Measurements from ENCODE around the gene ITSN2. TPM values are rescaled to one million over a fixed set of nuclear protein-coding genes. Genes with fewer than 3 reads are reported as not detected.

The ITSN2 gene
- total and polyA plus RNA-seq, 12 donors: 35.1 to 108 (median 59.8) TPM

- intact Hi-C loops (cut with DNase I): loop anchor here in 1 of 2 donors (10.0 kb wide), 1 partner anchor 735 kb away; no protein-coding TSS in a partner anchor
- DNase-seq: no peak
- H3K9me3 ChIP-seq (replicated peaks in 1 of 3): no peaks in the 10 kb centered on the region
- no peak overlapping the region for H3K4me3 ChIP-seq
- H3K36me3 ChIP-seq (replicated peaks in 1 of 2): no peaks in the 10 kb centered on the region
- no peaks in the 10 kb centered on the region for H3K27me3 ChIP-seq
- TF ChIP-seq POLR2A (IDR thresholded peaks at IDR 0.05) (no peak), CTCF (IDR thresholded peaks at IDR 0.05) (no peak)
- H3K4me1 ChIP-seq (replicated peaks in 1 of 2): peaks cover 0 to 4% of the 10 kb centered on the region in 2 donors
- WGBS, 4 donors: 73 to 84% (median 82%) methylated on average over 8 to 10 of the region's 10 CpGs
- H3K27ac ChIP-seq: no peak overlapping the region
Observed at GRCh38 chr2:24399434-24400206, 39.3 kb upstream of the ITSN2 start.

- no peak for DNase-seq
- Histone ChIP-seq H3K4me3 (no peak overlapping the region), H3K27ac (no peak overlapping the region), H3K36me3 (replicated peaks in 1 of 2) (no peaks in the 10 kb centered on the region), H3K4me1 (replicated peaks in 1 of 2) (no peaks in the 10 kb centered on the region), H3K9me3 (replicated peaks in 1 of 3) (no peaks in the 10 kb centered on the region), H3K27me3 (no peaks in the 10 kb centered on the region)
- 69 to 89% (median 85%) methylated on average over 4 of the region's 4 CpGs for WGBS, 4 donors
- intact Hi-C loops (cut with DNase I): no loop called here
- TF ChIP-seq CTCF (IDR thresholded peaks at IDR 0.05) (no peak), POLR2A (IDR thresholded peaks at IDR 0.05) (no peak)
Observed at GRCh38 chr2:24394998-24395397, 34.7 kb upstream of the ITSN2 start.

- H3K27me3 ChIP-seq: no peaks in the 10 kb centered on the region
- no peak for DNase-seq
- no peaks in the 10 kb centered on the region for H3K4me1 ChIP-seq (replicated peaks in 1 of 2)
- no peaks in the 10 kb centered on the region for H3K36me3 ChIP-seq (replicated peaks in 1 of 2)
- no peaks in the 10 kb centered on the region for H3K9me3 ChIP-seq (replicated peaks in 1 of 3)
- H3K27ac ChIP-seq: no peak overlapping the region
- 72 to 82% (median 80%) methylated on average over 5 of the region's 5 CpGs for WGBS, 4 donors
- TF ChIP-seq POLR2A (IDR thresholded peaks at IDR 0.05) (no peak), CTCF (IDR thresholded peaks at IDR 0.05) (no peak)
- intact Hi-C loops (cut with DNase I): no loop called here
- H3K4me3 ChIP-seq: no peak overlapping the region
Observed at GRCh38 chr2:24392542-24393059, 32.3 kb upstream of the ITSN2 start.

- Histone ChIP-seq H3K9me3 (replicated peaks in 1 of 3) (no peaks in the 10 kb centered on the region), H3K27ac (no peak overlapping the region), H3K4me1 (replicated peaks in 1 of 2) (peaks cover 0 to 7% of the 10 kb centered on the region in 2 donors), H3K27me3 (no peaks in the 10 kb centered on the region), H3K36me3 (replicated peaks in 1 of 2) (no peaks in the 10 kb centered on the region), H3K4me3 (no peak overlapping the region)
- DNase-seq: no peak
- WGBS, 4 donors: 91 to 96% (median 94%) methylated on average over 2 of the region's 2 CpGs
- intact Hi-C loops (cut with DNase I): loop anchor here (5.0 to 10.0 kb wide), 2 partner anchors 158 to 161 kb away; no protein-coding TSS in a partner anchor
- TF ChIP-seq POLR2A (IDR thresholded peaks at IDR 0.05): no peak
- TF ChIP-seq CTCF (IDR thresholded peaks at IDR 0.05): no peak
Observed at GRCh38 chr2:24385366-24385765, 25.0 kb upstream of the ITSN2 start.
